Activated T-helper 1 cell treated with Interleukin-2 at 50 U/mL for 16 hours (primary cell): ENCODE results near the gene MON2.

Source experiments
- DNase-seq: peaks from one replicate; pipeline ENCODE4 v3.0.0-alpha.2; 2020; ENCODE audit warnings: low read depth

Gene MON2

GRCh38 chr12:62613081-62613480 is 146.5 kb downstream of the MON2 start:
- no peak for DNase-seq

- no peak for DNase-seq
These were observed 151.7 kb downstream of the MON2 start for GRCh38 chr12:62618319-62618718.

- DNase-seq: no peak
These were observed 152.3 kb downstream of the MON2 start for GRCh38 chr12:62618930-62619329.

- no peak for DNase-seq
These were observed 154.5 kb downstream of the MON2 start for GRCh38 chr12:62621101-62621638.

DNA sequence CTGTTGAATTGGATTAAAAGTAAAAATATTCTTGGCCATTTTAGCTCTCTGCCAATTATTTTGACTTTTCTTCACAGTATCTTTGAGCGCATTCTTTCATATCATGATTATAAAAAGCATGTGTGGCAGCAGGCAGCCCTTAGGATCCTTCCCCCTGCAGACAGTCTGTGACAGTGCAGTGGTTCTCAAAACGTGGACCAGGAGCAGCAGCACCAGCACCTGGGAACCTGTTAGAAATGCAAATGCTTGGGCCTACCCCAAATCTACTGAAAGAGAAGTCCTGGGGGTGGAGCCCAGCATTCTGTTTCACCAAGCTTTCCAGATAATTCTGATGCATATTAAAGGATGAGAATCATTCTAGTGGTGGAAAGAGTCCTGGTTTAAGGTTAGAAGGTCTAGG is 155.6 kb downstream of the MON2 start:
- DNase-seq: no peak

DNA sequence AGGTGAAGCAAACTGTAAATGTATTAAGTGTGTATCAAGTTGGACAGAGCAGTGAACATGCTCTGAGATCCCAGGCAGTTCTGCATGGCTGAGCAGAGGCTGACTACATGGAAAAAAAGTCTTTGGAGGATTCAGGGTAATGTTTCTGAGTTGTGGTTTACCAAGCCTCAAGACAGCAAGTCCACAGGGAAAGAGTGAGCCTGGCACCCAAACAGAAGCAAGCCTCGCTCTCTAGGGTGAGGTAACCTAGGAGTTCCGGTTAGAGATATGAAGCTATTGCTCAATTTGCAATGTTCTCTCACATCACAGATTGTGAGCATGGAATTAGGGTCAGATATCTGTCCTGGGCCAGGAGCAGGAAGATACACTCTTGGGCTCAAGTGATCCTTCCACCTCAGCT is 158.6 kb downstream of the MON2 start:
- DNase-seq: no peak

DNA sequence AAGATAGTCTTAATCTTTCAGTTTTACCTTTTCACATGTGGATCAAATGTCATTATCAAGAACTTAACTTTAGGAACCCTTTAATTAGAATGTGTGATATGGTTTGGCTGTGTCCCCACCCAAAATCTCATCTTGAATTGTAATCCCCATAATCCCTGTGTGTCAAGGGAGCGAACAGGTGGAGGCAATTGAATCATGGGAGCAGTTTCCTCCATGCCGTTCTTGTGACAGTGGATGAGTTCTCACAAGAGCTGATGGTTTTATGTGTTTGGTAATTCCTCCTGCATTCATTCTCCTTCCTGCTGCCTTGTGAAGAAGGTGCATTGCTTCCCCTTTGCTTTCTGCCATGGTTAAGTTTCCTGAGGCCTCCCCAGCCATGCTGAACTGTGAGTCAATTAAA is 160.6 kb downstream of the MON2 start:
- no peak for DNase-seq

DNA sequence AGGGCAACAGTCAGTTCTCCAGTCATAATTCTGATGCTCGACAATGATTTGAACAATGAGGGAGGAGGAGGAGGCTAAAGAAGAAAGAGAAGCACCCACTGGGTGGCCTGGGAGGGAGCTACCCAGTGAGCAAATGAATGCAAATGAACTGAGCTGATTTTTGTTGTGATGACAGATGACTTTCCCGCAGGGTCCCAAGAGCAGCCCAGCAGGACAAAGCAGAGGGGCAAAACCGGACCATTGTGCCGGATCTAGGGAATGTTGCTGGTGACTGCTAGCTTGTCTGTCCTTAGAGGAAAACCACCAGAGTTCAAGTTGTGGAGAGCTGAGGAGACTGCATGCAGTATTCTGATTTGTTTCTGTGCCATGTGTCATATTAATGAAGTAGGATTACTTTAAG is 162.8 kb downstream of the MON2 start:
- DNase-seq: no peak

- DNase-seq: no peak
These were observed 163.5 kb downstream of the MON2 start for GRCh38 chr12:62629971-62630739.

DNA sequence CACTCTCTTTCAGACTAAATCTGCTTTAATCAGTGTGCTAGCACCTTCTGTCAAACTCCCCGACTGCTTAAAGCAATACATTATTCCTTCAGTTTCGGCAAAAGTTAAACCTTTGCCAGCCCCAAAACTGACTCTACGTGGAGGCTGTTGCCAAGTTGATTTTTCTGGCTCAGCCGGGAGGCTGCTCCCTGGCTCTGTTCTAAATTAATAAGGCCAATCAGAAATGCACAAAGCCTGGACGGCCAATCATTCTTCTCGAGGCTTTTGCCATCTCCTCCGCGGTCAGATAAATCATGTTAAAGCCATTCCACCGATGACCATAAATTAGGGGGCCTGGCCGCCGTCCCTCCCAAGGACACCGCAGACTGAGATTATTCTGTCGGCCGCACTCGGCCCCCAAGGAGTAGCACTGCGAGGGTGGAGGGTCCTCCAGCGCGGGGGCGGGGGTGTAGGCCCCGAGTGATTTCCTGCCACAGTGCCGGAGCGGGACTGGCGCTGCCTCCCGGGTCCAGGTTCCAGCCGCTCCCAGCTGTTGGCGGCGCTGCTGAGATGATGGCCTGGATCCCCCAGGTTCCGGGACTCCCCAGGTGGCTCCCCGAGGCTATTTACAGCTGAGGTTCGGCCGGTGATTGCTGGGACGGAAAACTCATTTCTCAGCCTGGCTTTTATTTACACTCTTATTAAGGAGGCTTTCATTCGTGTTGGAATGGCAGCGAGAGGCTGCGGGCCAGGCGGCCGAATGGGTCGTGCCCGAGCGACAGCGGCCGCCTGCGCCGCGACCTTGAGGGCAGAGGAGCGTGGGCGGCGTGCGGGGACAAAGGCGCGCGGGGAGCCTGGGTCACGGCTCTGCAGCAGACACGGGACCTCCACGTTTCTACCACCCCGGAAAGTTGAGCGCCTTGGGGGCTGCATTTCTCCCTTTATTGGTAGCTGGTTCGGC is 165.1 kb downstream of the MON2 start:
- DNase-seq: no peak

DNA sequence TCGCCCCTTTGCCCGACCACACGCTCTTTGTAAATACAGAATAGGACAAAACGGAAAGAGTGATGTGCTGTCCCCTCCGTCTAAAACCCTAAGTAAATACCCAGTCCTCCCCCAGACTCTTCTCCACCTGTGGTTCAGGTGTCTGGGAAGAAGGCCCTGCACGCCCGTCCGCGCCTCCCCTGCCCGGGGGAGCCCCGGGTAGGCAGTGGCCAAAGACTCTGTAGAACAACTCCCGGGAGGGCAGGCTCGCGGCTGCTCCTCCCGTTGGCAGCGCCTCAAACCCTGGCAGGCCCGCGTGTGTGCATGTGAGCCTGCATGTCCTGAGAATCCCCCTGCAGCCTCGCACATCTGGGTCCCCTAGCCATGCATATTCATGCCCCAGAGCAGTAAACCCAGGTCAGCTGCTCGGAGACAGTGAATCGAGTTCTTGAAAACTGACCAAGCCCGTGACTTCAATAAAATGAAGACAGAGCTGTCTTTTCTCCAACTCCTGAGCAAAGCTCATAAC is 165.8 kb downstream of the MON2 start:
- DNase-seq: no peak

- no peak for DNase-seq
These were observed 169.0 kb downstream of the MON2 start for GRCh38 chr12:62635649-62636048.

DNA sequence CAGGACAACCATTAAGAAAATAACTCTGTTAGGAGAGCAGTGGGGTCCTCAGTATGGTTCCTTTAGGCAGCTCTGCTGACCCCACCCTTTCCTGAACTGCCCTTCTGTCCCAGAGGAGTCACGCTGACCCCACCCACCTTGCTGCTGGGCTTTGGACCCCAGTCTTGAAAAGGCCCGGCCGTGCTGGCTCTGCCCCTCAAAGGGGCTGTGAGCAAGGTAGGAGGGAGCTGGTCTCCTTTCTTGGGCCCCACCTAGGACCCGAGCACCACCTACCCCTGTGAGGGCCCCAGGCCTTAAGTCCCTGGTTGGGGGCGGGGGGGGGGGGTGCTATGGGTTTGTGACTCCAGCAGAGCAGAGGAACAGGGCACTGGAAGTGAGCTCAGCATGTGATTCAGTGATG is 171.1 kb downstream of the MON2 start:
- DNase-seq: no peak

- DNase-seq: no peak
These were observed 174.4 kb downstream of the MON2 start for GRCh38 chr12:62640910-62641448.

GRCh38 chr12:62642486-62642885 is 175.9 kb downstream of the MON2 start:
- DNase-seq: no peak

DNA sequence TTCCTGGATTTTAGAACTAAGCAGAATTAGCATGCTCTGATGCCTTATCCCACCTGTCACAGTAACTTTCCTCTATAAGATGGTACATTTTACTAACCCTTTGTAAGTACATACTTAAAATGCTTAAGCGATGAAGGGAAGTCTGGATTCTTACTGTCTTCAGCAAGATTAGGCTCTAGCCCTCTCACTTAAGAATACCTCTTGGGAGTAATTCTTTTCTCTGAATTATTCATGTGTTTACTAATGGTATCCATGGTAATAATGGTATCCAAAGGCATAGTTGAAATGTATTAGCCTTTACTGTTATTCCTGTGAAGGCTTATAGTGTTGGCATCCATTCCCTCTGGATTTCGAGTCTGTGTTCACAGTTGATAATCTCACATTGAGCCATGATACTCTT is 176.9 kb downstream of the MON2 start:
- DNase-seq: no peak

DNA sequence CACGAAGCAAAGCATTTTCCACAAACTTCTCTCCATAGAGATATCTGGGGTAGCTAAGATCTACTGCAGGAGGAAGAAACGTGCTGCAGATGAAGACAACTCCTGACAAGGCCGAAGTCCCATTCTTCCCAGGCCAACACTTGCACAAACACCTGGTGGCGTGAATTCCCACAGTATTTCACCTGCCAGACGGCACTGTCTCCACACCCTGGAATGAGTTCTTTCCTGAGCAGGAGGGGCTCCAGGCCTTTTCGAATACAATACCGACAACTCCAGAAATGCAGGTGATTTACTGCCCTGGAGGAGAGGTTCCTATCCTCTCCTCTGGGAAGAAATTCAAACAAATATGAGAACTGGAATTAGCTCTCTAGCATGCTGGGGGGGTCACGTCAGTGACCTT is 179.9 kb downstream of the MON2 start:
- no peak for DNase-seq

GRCh38 chr12:62647586-62647985 is 181.0 kb downstream of the MON2 start:
- no peak for DNase-seq

DNA sequence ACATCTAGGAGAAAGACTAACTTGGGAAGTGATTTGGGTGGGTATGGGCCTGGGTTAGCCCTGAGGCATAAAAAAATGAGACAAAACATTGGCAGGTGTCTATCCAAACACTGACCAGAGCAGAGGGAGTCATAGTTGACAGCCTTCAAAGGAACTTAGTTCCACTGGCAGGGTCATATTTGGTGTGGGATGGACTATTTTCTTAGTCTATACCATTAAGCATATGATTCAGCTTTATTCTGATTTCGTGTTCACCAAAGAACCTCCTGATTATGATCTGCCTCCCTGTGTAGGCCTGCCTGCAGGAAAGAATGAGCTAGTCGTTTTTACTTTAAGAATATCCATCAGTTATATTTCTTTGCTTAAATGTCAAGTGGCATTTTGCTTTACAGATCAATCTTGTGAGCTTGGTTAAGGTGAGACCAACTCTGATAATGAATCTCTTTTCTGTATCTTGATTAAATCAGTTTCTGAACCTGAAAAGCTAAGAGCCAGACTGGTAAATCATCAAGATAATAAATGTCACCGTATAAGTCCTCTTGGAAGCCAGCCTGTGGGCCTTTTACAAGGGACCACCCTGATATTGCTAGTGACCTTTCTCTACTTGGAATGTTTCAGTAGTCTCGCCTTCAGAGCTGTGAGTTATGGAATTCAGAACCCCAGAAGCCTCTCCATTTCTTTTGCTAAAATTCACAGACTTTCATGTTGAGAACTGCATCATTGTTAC is 182.9 kb downstream of the MON2 start:
- no peak for DNase-seq
